Motor neuron (in vitro differentiated cells): ENCODE measurements around the gene CALHM5. TPM values are rescaled to one million over a fixed set of nuclear protein-coding genes. Genes with fewer than 3 reads are reported as not detected.

Experiments
- ATAC-seq, 8 experiments: fragments of 200-7000 bp; cut with Tn5 transposase; replicated peaks in 6 of 8; 2 replicates each; pipeline ENCODE4 v1.8.0; 2021; ENCODE audit warnings: mild to moderate bottlenecking in 8 of 8, moderate library complexity in 8 of 8
- H3K27ac ChIP-seq, 2 donors: fragments of 250-450 bp; sonication (Bioruptor Pico); 2 replicates each; pipeline ENCODE4 v1.9.0; 2021; ENCODE audit warnings: antibody characterized with exemption in 2 of 2, mild to moderate bottlenecking in 2 of 2, moderate library complexity in 1 of 2
- H3K4me1 ChIP-seq, 2 donors: fragments of 250-450 bp; sonication (Bioruptor Pico); replicated peaks in 1 of 2; 2 replicates each; pipeline ENCODE4 v1.6.1; 2021; ENCODE audit warnings: antibody characterized with exemption in 2 of 2, mild to moderate bottlenecking in 2 of 2, moderate library complexity in 1 of 2
- H3K4me3 ChIP-seq, 5 donors: fragments of 250-450 bp; sonication (Bioruptor Pico); 2 replicates each; pipeline ENCODE4 v1.9.0; 2021; ENCODE audit warnings: antibody characterized with exemption in 5 of 5, mild to moderate bottlenecking in 5 of 5, moderate library complexity in 4 of 5
- WGBS, 10 experiments: fragments of 450-650 bp; shearing (Covaris generic); methylation state at CpG; one replicate each; pipeline ENCODE4 v1.0.0; 2022; 5-methylcytosine and 5-hydroxymethylcytosine counted together
- in situ Hi-C, 9 experiments: fragments of 400-800 bp; cut with MboI; loops; one replicate each; pipeline ENCODE4 v1.15.0; 2021; ENCODE audit warnings: low sequenced_read_pairs in 9 of 9, low pct_unique_long_range_greater_than_20kb in 2 of 9; ENCODE audit not compliant: unreplicated experiment in 9 of 9
- total RNA-seq, 8 experiments: library from RNA; unstranded; fragments of 300-600 nt; gene quantifications; 2 replicates each; pipeline versions ENCODE4 v1.2.3 to v1.2.4, GENCODE V29; 2022

The CALHM5 gene
- 1 to 10 TPM in 4 of 8 experiments, under 1 TPM in 4; 0.05 to 6.6 (median 0.70) TPM for total RNA-seq

- WGBS, 10 experiments, result 0 to 80% (median 51%) methylated on average over 3 to 10 of the region's 10 CpGs; no CpG with 5 or more reads in 2 of the 10 experiments
- H3K4me3 ChIP-seq, result no peak within 1 kb of the TSS
- in situ Hi-C loops, result no loop called here
- peak in 6 of 8 experiments; percentile 16 to 94 (median 70) for ATAC-seq
- H3K4me1 ChIP-seq, result peaks cover 0 to 3% of the 10 kb centered on the region in 2 donors
- H3K27ac ChIP-seq, result no peak within 1 kb of the TSS
These were observed at the start of gene CALHM5 for GRCh38 chr6:116511424-116512110. Gene CALHM5 (plus strand): TSS chr6:116511639. CDS start chr6:116511697, 58 bp downstream.

- peak; percentile 91 to 96 (median 94) for ATAC-seq
- Histone ChIP-seq H3K4me1 (peaks cover 0 to 3% of the 10 kb centered on the region in 2 donors), H3K4me3 (peak overlapping the region; percentile 19 to 34 (median 24)), H3K27ac (no peak overlapping the region)
- in situ Hi-C loops, result no loop called here
- 22 to 100% (median 67%) methylated on average over 1 to 25 of the region's 84 CpGs; no CpG with 5 or more reads in 3 of the 10 experiments for WGBS, 10 experiments
These were observed 49.2 kb upstream of the CALHM5 start for GRCh38 chr6:116461932-116462885.

- in situ Hi-C loops, result no loop called here
- Histone ChIP-seq H3K4me3 (no peak overlapping the region), H3K27ac (no peak overlapping the region), H3K4me1 (peaks cover 0 to 3% of the 10 kb centered on the region in 2 donors)
- 90 to 100% (median 95%) methylated on average over 2 to 4 of the region's 4 CpGs for WGBS, 10 experiments
- ATAC-seq, result no peak
These were observed 48.1 kb upstream of the CALHM5 start for GRCh38 chr6:116463301-116463700.

GRCh38 chr6:116465246-116465645, 46.2 kb upstream of the CALHM5 start:
- Histone ChIP-seq H3K4me1 (peaks cover 0 to 3% of the 10 kb centered on the region in 2 donors), H3K4me3 (no peak overlapping the region), H3K27ac (no peak overlapping the region)
- in situ Hi-C loops, result no loop called here
- WGBS, 10 experiments, result 56 to 93% (median 89%) methylated on average over 2 to 5 of the region's 5 CpGs; no CpG with 5 or more reads in 2 of the 10 experiments
- no peak for ATAC-seq

GRCh38 chr6:116467096-116467495, 44.3 kb upstream of the CALHM5 start:
- 80 to 100% (median 100%) methylated on average over 1 of the region's 1 CpG; no CpG with 5 or more reads in 3 of the 10 experiments for WGBS, 10 experiments
- Histone ChIP-seq H3K27ac (no peak overlapping the region), H3K4me3 (no peak overlapping the region), H3K4me1 (peaks cover 0 to 3% of the 10 kb centered on the region in 2 donors)
- ATAC-seq, result no peak
- in situ Hi-C loops, result no loop called here

GRCh38 chr6:116467514-116467913, 43.9 kb upstream of the CALHM5 start:
- Histone ChIP-seq H3K4me3 (no peak overlapping the region), H3K27ac (no peak overlapping the region), H3K4me1 (peaks cover 0 to 2% of the 10 kb centered on the region in 2 donors)
- no peak for ATAC-seq
- in situ Hi-C loops, result no loop called here

- WGBS, 10 experiments, result 0 to 100% (median 68%) methylated on average over 1 of the region's 1 CpG; no CpG with 5 or more reads in 4 of the 10 experiments
These were observed 43.1 kb upstream of the CALHM5 start for GRCh38 chr6:116468293-116468692.

GRCh38 chr6:116471531-116471930, 39.9 kb upstream of the CALHM5 start:
- in situ Hi-C loops, result no loop called here
- no peaks in the 10 kb centered on the region for H3K4me1 ChIP-seq
- H3K27ac ChIP-seq, result no peak overlapping the region
- ATAC-seq, result no peak
- H3K4me3 ChIP-seq, result no peak overlapping the region
- WGBS, 10 experiments, result 78 to 100% (median 100%) methylated on average over 1 of the region's 1 CpG; no CpG with 5 or more reads in 3 of the 10 experiments

More at GRCh38 chr6:116468293-116468692, 43.1 kb upstream of the CALHM5 start:
- H3K27ac ChIP-seq, result no peak overlapping the region
- H3K4me1 ChIP-seq, result no peaks in the 10 kb centered on the region
- in situ Hi-C loops, result no loop called here
- no peak for ATAC-seq
- H3K4me3 ChIP-seq, result no peak overlapping the region

- in situ Hi-C loops, result no loop called here
- WGBS, 10 experiments, result 43 to 100% (median 92%) methylated on average over 1 to 3 of the region's 3 CpGs; no CpG with 5 or more reads in 6 of the 10 experiments
- Histone ChIP-seq H3K4me1 (no peaks in the 10 kb centered on the region), H3K4me3 (no peak overlapping the region), H3K27ac (no peak overlapping the region)
- no peak for ATAC-seq
These were observed 38.7 kb upstream of the CALHM5 start for GRCh38 chr6:116472706-116473105.

GRCh38 chr6:116475141-116475540, 36.3 kb upstream of the CALHM5 start:
- ATAC-seq, result no peak
- no peaks in the 10 kb centered on the region for H3K4me1 ChIP-seq
- in situ Hi-C loops, result no loop called here
- H3K27ac ChIP-seq, result no peak overlapping the region
- no peak overlapping the region for H3K4me3 ChIP-seq
- 40 to 100% (median 75%) methylated on average over 1 of the region's 1 CpG; no CpG with 5 or more reads in 3 of the 10 experiments for WGBS, 10 experiments

- WGBS, 10 experiments, result 0 to 100% (median 90%) methylated on average over 1 to 4 of the region's 5 CpGs
- H3K4me1 ChIP-seq, result no peaks in the 10 kb centered on the region
- no peak overlapping the region for H3K27ac ChIP-seq
- ATAC-seq, result no peak
- no peak overlapping the region for H3K4me3 ChIP-seq
- in situ Hi-C loops, result no loop called here
These were observed 35.3 kb upstream of the CALHM5 start for GRCh38 chr6:116476002-116476678.

GRCh38 chr6:116482780-116483179, 28.7 kb upstream of the CALHM5 start:
- H3K4me1 ChIP-seq, result no peaks in the 10 kb centered on the region
- in situ Hi-C loops, result no loop called here
- ATAC-seq, result no peak
- H3K27ac ChIP-seq, result no peak overlapping the region
- H3K4me3 ChIP-seq, result no peak overlapping the region
- WGBS, 10 experiments, result 13 to 88% (median 67%) methylated on average over 1 of the region's 1 CpG; no CpG with 5 or more reads in 4 of the 10 experiments
